ENCODE results near the gene ATP5F1B. TPM values are rescaled to one million over a fixed set of nuclear protein-coding genes. Genes with fewer than 3 reads are reported as not detected.

Gene ATP5F1B
- total RNA-seq, 1 experiment from 2014 or later: 1,064 TPM

DNA sequence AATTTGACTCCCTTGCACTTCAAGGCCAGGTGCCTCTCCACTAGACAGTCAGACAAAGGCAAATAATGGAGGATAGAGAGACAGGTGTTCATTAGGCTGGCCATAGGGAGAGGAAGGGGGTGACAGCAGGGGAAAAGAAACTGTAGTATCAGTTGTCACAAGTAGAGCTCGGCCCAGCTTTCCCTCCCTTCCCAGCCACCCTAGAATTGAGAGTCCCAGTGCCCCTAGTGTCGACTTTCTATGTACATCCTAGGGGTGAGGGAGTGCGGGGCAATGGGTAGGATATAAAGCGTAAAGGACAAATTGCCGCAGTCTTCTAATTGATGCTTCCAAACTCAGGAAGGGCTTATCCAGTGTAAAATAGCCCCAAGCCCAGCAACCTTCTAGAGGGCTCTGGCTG lies 54.7 kb downstream of the ATP5F1B start (continued):
- TF ChIP-seq IRF2 (CRISPR knock-in tag; IDR thresholded peaks at IDR 0.05; ENCODE audit: borderline replicate concordance, low read depth) (no peak), MYBL2 (CRISPR knock-in tag; IDR thresholded peaks at IDR 0.05) (no peak)
- TF ChIP-seq, protein P1, sequence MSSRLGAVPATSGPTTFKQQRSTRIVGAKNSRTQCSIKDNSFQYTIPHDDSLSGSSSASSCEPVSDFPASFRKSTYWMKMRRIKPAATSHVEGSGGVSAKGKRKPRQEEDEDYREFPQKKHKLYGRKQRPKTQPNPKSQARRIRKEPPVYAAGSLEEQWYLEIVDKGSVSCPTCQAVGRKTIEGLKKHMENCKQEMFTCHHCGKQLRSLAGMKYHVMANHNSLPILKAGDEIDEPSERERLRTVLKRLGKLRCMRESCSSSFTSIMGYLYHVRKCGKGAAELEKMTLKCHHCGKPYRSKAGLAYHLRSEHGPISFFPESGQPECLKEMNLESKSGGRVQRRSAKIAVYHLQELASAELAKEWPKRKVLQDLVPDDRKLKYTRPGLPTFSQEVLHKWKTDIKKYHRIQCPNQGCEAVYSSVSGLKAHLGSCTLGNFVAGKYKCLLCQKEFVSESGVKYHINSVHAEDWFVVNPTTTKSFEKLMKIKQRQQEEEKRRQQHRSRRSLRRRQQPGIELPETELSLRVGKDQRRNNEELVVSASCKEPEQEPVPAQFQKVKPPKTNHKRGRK (CRISPR knock-in tag; IDR thresholded peaks at IDR 0.05; ENCODE audit: borderline replicate concordance): no peak

DNA sequence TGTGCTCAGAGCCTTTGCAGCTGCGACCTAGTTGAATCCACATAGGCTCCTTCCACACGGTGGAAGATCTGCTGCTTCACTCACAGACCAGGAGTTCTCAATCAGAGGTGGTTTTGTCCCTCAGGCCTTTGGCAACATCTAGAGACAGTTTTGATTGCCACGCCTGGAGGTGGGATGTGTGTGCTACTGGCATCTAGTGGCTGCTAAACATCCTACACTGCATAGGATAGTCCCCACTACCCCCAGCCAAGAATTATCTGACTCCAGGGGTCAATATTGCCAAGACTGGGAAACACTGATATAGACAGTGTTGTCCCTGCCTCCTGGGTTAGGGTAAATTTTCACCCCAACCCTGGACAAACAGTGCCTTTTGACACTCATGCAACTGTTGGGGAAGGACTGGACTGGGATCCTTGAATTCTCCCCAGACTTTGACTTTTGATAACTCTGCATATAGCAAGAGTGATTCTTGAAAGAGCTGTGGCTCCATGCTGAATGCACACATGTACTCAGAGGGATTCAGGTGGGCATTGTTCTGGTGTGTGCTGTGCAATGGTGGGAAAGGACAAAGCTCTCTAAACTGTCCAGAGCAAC lies 55.5 kb downstream of the ATP5F1B start:
- DNase-seq (ENCODE audit: low spot score): peak; percentile 35
- Mint-ChIP-seq H3K27me3 (ENCODE audit: low read depth) (no peaks in the 10 kb centered on the region), H3K4me3 (no peak overlapping the region), H3K4me1 (peaks cover 48% of the 10 kb centered on the region), H3K9me3 (no peaks in the 10 kb centered on the region), H3K27ac (0 out of 2 replicates have a peak overlapping the region, but pooled peaks have one; percentile 58), H3K36me3 (peaks cover 8% of the 10 kb centered on the region; the same call in 1 of the 2 replicates)
- peak; percentile 74 for ATAC-seq
- POLR2A ChIA-PET: no interaction called here
- TF ChIP-seq ZNF396 (CRISPR knock-in tag; IDR thresholded peaks at IDR 0.05; ENCODE audit: borderline replicate concordance) (no peak), FOXP1 (CRISPR knock-in tag; IDR thresholded peaks at IDR 0.05; ENCODE audit: borderline replicate concordance) (no peak), OVOL2 (CRISPR knock-in tag; IDR thresholded peaks at IDR 0.05; ENCODE audit: borderline replicate concordance) (no peak), CREB1 (CRISPR knock-in tag; IDR thresholded peaks at IDR 0.05) (no peak), SP1 (CRISPR knock-in tag; conservative IDR thresholded peaks at IDR 0.05) (no peak)
- TF ChIP-seq, protein P2, sequence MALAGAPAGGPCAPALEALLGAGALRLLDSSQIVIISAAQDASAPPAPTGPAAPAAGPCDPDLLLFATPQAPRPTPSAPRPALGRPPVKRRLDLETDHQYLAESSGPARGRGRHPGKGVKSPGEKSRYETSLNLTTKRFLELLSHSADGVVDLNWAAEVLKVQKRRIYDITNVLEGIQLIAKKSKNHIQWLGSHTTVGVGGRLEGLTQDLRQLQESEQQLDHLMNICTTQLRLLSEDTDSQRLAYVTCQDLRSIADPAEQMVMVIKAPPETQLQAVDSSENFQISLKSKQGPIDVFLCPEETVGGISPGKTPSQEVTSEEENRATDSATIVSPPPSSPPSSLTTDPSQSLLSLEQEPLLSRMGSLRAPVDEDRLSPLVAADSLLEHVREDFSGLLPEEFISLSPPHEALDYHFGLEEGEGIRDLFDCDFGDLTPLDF (CRISPR knock-in tag; IDR thresholded peaks at IDR 0.05): no peak
- TF ChIP-seq, protein P3, sequence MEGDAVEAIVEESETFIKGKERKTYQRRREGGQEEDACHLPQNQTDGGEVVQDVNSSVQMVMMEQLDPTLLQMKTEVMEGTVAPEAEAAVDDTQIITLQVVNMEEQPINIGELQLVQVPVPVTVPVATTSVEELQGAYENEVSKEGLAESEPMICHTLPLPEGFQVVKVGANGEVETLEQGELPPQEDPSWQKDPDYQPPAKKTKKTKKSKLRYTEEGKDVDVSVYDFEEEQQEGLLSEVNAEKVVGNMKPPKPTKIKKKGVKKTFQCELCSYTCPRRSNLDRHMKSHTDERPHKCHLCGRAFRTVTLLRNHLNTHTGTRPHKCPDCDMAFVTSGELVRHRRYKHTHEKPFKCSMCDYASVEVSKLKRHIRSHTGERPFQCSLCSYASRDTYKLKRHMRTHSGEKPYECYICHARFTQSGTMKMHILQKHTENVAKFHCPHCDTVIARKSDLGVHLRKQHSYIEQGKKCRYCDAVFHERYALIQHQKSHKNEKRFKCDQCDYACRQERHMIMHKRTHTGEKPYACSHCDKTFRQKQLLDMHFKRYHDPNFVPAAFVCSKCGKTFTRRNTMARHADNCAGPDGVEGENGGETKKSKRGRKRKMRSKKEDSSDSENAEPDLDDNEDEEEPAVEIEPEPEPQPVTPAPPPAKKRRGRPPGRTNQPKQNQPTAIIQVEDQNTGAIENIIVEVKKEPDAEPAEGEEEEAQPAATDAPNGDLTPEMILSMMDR (IDR thresholded peaks at IDR 0.05): 0 out of 2 replicates have a peak, but pooled peaks have one; percentile 17
- CTCF ChIA-PET: interaction anchor here (0.6 to 8.5 kb wide), 17 partner anchors 9 to 126 kb away, joined by 3 to 83 read pairs (median 5); partner anchors contain the start of gene RBMS2

DNA sequence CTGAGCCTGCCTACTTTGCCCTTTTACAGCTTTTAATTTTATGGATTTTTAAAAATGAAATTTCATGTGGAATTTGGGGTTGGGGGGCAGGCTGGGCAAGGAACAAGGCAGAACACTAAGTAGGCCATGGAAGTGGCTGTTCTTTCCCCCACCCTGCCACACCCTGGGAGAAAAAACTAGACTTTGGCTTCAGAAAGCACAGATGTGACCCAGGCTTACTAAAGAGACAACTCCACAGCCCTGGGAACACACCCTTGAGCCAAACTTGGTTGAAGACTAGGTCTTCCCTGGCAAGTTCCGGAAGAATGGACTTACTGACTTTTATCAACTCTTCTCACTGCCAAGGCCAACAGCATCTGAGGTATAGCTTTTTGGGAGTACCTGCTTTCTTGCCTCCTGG lies 56.0 kb downstream of the ATP5F1B start:
- Mint-ChIP-seq H3K4me3 (no peak overlapping the region), H3K9me3 (no peaks in the 10 kb centered on the region), H3K36me3 (peaks cover 8% of the 10 kb centered on the region; the same call in 1 of the 2 replicates), H3K27me3 (ENCODE audit: low read depth) (no peaks in the 10 kb centered on the region), H3K27ac (no peak overlapping the region), H3K4me1 (peaks cover 46% of the 10 kb centered on the region)
- DNase-seq (ENCODE audit: low spot score) (no peak), ATAC-seq (no peak)
- ChIA-PET CTCF (interaction anchor here (0.8 to 8.5 kb wide), 9 partner anchors 9 to 86 kb away, joined by 3 to 83 read pairs (median 6); partner anchors contain the start of gene RBMS2), POLR2A (no interaction called here)
- TF ChIP-seq TP53 (CRISPR knock-in tag; IDR thresholded peaks at IDR 0.05) (no peak), GTF2I (CRISPR knock-in tag; conservative IDR thresholded peaks at IDR 0.05) (no peak), ZNF317 (CRISPR knock-in tag; IDR thresholded peaks at IDR 0.05; ENCODE audit: borderline replicate concordance, low read depth) (no peak), NR3C1 (CRISPR knock-in tag; conservative IDR thresholded peaks at IDR 0.05; ENCODE audit: low read depth) (no peak), MXD4 (CRISPR knock-in tag; IDR thresholded peaks at IDR 0.05; ENCODE audit: borderline replicate concordance) (no peak), NR1H2 (CRISPR knock-in tag; IDR thresholded peaks at IDR 0.05) (no peak), ELF4 (CRISPR knock-in tag; IDR thresholded peaks at IDR 0.05; ENCODE audit: low read depth) (no peak)
- TF ChIP-seq, protein P4, sequence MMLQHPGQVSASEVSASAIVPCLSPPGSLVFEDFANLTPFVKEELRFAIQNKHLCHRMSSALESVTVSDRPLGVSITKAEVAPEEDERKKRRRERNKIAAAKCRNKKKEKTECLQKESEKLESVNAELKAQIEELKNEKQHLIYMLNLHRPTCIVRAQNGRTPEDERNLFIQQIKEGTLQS (CRISPR knock-in tag; conservative IDR thresholded peaks at IDR 0.05): no peak
- TF ChIP-seq, protein P5, sequence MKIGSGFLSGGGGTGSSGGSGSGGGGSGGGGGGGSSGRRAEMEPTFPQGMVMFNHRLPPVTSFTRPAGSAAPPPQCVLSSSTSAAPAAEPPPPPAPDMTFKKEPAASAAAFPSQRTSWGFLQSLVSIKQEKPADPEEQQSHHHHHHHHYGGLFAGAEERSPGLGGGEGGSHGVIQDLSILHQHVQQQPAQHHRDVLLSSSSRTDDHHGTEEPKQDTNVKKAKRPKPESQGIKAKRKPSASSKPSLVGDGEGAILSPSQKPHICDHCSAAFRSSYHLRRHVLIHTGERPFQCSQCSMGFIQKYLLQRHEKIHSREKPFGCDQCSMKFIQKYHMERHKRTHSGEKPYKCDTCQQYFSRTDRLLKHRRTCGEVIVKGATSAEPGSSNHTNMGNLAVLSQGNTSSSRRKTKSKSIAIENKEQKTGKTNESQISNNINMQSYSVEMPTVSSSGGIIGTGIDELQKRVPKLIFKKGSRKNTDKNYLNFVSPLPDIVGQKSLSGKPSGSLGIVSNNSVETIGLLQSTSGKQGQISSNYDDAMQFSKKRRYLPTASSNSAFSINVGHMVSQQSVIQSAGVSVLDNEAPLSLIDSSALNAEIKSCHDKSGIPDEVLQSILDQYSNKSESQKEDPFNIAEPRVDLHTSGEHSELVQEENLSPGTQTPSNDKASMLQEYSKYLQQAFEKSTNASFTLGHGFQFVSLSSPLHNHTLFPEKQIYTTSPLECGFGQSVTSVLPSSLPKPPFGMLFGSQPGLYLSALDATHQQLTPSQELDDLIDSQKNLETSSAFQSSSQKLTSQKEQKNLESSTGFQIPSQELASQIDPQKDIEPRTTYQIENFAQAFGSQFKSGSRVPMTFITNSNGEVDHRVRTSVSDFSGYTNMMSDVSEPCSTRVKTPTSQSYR (CRISPR knock-in tag; IDR thresholded peaks at IDR 0.05): no peak
- TF ChIP-seq, protein P6, sequence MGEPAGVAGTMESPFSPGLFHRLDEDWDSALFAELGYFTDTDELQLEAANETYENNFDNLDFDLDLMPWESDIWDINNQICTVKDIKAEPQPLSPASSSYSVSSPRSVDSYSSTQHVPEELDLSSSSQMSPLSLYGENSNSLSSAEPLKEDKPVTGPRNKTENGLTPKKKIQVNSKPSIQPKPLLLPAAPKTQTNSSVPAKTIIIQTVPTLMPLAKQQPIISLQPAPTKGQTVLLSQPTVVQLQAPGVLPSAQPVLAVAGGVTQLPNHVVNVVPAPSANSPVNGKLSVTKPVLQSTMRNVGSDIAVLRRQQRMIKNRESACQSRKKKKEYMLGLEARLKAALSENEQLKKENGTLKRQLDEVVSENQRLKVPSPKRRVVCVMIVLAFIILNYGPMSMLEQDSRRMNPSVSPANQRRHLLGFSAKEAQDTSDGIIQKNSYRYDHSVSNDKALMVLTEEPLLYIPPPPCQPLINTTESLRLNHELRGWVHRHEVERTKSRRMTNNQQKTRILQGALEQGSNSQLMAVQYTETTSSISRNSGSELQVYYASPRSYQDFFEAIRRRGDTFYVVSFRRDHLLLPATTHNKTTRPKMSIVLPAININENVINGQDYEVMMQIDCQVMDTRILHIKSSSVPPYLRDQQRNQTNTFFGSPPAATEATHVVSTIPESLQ (CRISPR knock-in tag; IDR thresholded peaks at IDR 0.05): no peak
- TF ChIP-seq, protein P7, sequence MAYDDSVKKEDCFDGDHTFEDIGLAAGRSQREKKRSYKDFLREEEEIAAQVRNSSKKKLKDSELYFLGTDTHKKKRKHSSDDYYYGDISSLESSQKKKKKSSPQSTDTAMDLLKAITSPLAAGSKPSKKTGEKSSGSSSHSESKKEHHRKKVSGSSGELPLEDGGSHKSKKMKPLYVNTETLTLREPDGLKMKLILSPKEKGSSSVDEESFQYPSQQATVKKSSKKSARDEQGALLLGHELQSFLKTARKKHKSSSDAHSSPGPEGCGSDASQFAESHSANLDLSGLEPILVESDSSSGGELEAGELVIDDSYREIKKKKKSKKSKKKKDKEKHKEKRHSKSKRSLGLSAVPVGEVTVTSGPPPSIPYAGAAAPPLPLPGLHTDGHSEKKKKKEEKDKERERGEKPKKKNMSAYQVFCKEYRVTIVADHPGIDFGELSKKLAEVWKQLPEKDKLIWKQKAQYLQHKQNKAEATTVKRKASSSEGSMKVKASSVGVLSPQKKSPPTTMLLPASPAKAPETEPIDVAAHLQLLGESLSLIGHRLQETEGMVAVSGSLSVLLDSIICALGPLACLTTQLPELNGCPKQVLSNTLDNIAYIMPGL (CRISPR knock-in tag; IDR thresholded peaks at IDR 0.05): no peak
